DMS79 treated with DMSO at 0.1 percent for 48 hours (cell line): ENCODE measurements around the gene ROR2.
A peak's percentile ranks its signal among the peaks of the same experiment; 100 is the strongest.
"Not testable (repeated sequence)": the region's sequence is repeated elsewhere in the genome, so short reads cannot be mapped to it uniquely, and the experiment has no call there.

ENCODE experiments used
- DNase-seq: peaks from one replicate; lab custom pipeline; 2025; lab: John Stamatoyannopoulos, UW

ROR2 gene

DNA sequence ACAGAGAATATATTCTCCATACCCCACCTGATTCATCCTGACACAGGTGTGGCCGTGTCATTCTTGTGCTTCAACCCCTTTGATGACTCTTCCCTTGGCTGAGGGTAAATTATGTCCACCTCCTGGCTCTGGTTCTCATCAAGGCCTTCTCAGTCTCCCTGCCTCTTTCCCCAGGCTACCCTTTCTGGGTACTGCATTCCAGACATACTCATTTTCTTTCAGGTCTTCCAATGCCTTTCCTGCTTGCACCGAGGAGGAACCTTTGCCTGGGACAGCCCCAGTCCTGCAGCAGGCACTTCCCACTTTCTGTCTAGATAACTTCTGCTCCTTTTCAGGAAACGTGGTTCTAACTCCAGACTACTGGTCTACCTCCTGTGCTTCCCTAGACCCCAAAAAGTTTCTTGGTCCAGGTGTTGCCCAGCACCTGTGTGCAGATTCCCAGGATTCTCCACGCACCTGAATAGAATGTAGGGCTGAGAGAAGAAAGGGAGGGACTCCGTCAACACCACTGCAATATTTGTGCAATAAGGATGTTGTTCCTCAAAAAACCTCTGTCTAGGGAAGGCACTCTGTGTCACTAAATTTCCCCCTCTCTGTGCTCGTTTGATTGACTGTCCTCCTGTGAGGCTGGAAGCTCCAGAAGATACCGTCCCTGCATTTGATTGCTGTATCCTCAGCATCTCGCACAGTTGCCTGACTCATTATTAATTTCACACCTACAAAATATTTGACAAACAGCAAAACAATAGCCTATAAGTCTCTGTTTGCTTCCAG, 271.0 kb downstream of the ROR2 start:
- no peak for DNase-seq

DNA sequence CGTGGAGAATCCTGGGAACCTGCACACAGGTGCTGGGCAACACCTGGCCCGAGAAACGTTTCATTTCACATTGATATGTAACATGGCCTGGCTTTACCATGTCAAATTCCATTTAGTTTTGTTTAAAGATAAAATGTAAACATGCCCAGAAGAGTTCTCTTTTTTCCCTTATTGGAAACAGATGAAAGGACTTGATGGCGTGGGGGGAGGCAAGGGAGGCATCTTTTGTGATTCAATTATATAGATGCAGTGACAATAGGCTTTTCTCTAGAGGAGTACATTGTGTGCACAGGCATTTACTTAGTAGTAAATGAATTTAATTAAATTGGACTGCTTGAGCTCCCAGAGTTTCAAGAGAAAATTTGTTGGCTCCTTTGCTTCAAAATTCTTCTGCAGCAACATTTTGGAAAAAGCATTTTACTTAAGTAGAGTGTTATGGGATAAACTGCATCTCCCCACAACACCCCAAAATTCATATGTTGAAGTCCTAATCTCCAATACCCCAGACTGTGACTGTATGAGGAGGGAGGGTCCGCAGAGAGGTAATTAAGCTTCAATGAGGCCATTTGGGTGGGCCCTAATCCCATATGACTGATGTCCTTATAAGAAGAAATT, 272.1 kb downstream of the ROR2 start:
- no peak for DNase-seq

DNA sequence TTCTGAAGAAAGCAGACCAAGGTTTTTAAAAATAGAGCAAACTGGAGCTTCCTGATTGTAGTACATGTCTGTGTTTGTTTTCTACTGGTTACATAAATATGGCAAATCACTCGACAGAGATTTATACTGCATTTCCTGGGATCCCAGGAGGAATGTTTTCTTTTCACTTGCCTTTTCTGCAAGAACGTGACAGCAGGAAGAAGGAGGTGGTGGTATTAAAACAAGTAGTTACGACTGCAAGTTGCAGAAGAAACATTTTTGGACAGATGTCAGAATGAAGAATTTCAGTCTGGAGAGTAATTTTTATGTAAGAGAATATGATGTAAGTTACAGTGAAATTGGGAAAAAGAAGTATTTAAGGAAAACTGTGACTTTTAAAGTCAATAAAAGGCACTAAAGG, 272.7 kb downstream of the ROR2 start:
- no peak for DNase-seq

DNA sequence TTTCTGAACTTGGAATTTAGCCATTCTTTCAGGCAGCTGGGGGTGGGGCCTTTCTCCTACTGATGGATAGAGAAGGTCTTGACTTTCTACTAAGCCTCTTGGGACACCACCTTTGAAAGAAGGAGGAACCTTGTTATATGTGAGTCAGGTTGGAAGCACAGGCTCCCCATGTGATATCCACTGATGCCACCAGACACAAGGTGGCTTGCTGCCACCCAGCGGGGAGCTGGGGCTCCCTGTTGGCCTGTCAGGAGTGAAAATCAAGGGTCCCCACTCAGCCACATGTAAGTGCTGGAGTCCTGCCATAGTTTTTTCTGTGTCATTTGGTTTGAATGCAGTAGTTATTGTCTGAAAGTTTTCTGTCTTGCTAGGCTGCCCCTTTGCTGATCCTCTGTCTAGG, 274.0 kb downstream of the ROR2 start:
- DNase-seq = peak; percentile 14

DNA sequence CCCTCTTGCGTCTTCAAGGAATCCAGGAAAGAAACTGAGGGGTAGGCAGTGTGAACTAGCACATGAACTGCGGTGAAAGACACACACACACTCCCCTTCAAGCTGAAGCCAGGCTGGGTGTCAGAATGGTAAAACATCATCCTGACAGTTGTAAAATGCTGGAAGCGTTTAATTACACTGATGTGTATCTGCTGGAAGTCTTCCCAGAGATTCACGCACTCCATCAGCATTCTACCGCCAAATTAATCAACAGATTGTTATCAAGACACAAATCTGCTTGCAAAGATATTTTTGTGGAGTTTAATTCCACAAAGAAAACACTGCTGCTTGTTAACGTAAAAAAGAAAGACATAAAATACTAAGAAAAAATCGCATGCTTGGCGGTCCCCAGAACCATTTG, 285.4 kb downstream of the ROR2 start:
- DNase-seq = no peak

DNA sequence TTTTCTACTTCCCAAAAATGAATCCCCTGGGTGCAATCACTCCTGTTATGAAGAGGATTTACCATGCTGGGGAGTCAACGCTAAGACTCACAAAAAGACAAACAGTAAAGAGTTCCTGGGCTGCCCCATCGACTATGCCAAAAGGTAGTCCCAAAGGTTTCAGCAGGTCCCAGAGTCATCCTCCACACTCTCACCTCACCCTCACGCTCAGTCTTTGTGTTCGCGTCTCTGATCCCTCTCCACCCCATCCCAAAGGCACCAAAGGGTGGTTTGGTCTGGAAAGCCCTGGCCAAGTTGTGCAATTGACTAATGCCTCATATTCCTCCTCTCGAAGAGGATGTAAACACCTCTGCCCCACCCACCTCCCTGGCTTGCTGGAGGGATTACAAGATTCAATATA, 286.2 kb downstream of the ROR2 start:
- no peak for DNase-seq

DNA sequence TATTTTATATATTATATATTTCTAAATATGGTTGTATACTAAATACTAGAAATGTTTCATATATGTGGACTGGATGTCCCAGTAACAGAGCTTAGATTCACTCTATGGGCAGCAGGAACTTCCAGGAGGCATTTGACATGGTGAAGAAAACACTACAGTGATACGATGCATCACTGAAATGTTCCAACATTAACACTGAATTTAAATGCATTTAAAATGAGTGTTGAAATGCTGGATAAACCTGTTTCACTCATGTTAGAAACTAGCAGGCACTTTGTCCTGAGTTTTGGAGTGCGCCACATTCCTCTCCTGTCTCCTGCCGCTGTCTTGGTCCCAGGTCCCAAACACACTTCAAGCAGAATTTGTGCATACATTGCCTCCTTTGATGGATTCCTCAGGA, 288.6 kb downstream of the ROR2 start:
- no peak for DNase-seq

DNA sequence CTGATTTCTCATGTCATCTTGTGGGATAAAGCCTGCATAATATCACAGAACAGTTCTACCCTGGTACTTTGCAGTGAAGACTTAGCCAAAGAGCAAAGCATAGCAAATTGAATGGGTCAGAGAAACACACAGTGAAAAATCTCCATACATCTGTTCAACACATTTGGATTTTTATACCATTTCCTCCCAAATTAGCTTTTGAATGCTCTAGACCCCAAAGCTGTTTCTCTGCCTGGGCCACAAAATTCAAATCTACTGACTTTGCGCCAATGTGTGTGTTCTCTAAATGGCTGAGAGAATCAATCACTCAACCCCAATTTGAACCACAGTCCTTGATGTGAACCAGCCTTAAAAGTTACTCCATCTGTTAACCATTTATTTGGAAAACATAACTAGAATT, 289.5 kb downstream of the ROR2 start:
- no peak for DNase-seq

DNA sequence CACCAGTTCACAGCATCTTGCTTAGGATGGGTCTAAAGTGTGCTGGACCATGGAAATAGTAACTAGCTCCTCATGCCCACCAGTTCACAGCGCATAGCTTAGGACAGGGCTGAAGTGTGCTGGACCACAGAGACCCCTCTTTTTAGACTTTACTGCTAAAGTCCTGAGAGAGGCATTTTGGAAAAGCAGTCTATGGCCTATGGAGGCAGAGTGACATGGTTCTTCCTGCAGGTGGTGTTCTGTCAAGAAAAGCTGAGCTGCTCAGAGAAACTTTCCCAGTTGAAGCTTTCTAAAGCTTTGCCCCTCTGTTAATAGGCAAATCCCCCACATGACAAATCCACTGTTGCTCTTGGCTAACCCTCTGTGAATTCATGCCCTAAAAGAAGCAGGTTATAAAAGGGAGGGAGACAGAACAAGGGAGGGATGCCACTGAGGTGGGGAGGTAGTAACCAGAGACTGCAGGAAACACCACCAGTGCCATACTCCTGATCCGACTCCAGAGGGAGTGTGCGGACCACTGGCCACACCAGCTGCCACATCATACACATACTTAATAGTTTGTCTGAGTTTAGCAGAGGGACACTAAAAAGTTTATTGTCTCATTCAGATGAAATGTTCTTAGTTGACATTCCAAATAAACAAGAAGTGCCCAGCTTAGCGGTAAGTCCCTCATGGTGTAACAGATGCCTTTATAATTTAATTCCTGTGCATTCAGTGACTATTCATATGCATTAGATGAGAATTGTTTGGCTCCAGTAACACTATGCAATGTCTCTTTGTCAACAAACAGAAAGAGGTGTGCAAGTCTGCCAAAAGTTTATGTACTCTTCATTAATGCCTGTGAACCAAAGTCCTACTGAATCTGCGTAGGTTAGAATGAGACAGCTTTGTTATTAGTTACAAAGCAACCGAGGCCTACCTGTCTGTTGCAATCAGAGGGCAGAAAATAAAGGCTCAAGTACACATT, 290.2 kb downstream of the ROR2 start:
- DNase-seq = no peak

DNA sequence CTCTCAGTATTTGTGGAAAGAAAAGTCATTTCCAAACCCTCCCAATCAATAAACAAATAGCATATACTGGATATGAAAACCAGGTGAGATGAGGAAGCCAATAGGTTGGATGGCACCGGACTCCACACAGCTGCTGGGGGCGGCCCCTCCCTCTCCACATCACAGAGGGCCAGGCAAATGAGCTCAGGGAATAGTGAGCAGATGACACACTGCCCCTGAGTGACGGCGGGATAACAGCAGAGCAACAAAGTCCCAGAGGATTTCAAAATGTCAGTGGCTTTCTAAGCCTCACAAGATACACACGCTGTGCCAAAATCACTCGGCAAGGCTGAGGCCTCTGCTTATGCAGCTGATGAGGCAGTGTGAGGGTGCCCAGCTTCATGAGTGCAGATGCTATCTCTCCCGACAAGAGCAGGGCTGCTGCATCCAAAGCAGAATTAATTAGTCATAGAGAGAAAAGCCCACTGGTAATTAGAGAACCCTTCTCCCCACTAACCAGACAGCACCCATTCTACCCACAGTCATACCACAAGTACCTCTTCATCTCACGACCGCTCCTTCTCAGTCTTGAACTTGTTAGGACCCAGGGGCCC, 291.4 kb downstream of the ROR2 start:
- DNase-seq = no peak

DNA sequence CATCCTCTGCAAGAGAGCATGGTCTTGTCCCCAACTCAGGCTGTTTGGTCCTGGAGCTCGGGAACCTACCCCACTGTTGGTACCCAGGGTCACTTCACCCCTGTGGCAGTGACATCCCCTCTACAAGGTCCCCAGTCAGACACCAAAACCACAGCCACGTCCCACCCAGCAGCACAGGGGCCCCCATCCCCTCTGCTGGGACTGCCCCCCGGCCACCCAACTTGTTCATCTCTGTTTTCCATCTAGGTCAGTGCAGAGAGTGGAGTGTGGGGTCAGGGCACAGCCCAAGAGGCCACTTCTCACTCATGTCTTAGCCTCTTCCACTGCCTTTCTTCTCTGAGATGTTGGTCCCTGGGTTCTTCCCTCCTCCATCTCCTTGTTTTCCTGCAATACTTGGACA, 292.5 kb downstream of the ROR2 start:
- no peak for DNase-seq

DNA sequence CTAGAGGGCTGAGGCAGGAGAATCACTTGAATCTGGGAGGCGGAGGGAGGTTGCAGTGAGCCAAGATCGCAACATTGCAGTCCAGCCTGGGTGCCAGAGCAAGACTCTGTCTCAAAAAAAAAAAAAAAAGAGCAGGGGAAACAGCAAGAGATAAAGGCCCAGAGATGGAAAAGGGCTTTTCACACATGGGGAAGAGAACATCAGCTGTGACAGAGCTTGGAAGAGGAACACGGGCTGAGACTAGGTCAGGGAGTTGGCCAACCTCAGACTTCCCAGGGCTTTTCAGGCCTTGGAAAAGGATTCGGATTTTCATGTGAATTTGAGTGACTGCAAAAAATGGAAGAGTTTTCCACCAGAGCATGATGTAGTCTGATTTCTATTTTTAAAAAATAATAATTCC, 294.4 kb downstream of the ROR2 start:
- no peak for DNase-seq

DNA sequence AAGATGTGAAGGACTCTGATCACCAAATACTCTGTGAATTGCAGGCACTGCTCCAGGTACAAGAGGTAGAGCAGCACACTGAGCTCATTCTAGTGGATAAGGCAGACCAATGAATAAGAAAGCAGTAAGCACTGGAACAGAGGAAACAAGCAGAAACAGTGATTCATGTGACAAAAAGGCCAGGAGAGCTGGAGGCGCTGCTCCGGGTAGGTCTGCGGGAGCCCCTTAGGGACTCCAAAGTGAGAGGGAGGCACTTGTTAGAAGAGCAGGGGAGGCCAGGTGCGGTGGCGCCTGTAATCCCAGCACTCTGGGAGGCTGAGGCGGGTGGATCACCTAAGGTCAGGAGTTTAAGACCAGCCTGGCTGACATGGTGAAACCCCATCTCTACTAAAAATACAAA, 294.8 kb downstream of the ROR2 start:
- no peak for DNase-seq

DNA sequence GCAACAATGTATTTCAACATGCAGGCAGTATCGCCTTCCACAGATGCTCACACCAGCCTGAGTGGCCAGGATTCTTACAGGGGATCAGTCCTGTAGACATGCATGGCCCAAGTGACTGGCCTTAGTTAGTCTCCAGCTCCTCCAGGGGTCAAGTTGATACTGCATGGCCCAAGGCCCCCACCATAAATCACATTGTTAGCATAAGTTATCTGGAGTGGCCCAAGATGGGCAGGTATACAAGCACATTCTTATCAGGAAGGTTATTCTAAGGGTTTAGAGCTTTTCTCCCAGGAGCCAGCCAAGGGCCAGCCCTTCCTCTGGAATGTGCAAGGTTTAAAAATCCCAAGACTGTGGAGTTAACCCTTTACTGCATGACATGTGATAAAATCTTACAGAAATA, 295.5 kb downstream of the ROR2 start:
- no peak for DNase-seq

DNA sequence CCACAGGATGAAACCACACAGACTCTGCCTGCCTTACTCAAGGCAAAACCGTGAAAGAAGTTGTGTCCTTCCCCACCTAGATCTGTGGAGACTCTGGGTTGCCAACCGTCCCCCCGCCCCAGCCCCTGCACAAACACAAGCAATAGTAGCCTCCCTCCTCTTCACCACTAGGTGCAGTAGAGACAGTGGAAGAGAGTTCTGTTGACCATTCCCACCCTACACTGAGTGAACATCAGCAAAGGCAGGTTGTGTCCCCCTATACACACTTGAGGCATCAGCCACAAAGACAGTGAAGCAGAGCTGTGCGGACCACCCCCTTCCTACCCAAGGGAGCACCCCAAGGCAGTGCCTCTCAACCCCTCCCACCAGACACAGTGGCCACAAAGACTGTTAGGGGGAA, 302.7 kb downstream of the ROR2 start:
- no peak for DNase-seq

DNA sequence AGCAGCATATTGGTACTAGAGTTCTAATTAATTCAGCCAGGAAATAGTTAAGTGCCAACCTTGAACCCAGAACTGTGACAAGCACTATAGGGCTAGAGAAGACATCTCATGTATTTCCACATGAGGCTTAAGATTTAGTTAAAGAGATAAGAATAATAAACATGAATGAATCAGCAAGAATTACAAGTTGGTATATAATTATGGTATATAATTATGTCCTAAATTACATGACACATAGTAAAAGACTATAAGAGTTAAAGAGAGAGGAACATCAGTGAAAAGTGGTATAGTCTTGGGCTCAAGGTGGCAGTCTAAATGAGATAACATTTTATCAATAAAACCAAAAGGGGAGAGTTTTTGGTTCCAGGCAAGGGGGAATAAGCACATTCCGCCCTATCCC, 303.3 kb downstream of the ROR2 start:
- no peak for DNase-seq

DNA sequence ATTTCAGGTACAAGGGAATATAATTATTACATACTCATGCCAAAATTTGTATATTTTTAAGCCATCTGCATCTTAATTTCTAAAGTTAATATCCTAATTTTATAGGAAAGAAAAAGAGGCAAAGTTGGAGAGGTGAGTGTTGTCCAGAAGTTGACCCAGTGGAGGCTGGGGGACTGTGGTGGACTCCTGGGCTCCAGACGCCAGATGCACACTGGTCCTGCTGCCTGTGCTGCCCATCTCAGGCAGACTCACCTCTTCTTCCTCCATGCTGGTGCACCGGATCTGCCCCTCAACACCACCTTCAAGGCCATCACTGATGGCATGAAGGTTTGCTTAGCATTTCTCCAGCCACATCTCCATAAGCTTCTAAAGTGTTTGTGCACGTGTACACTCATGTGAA, 305.6 kb downstream of the ROR2 start:
- no peak for DNase-seq

DNA sequence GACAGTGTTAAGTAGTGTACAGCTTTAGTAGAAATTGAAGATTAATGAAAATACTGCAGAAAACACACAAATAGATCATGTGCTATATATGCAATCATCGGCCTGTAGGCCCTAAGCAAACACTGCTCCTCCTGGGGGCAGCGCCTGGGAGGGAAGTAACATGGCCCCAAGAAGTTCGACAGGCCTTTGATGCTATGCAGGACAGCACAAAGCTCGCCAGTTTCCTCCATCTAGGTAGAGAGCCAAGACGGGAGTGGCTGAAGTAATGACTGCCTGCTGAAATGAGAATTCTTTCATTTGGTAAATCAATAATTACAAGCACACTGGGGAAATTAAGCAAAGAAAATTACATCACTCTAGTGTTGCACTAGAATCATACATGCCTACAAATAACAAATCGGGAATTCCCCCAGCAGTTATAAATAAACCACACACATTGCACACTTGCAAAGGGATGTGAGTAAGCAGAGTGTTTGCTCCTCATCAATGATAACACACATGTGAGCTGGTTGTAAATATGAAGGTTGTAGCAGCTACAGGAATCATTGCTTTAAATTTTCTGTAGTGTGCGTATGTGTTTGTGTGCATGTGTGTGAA, 306.4 kb downstream of the ROR2 start:
- DNase-seq = no peak

DNA sequence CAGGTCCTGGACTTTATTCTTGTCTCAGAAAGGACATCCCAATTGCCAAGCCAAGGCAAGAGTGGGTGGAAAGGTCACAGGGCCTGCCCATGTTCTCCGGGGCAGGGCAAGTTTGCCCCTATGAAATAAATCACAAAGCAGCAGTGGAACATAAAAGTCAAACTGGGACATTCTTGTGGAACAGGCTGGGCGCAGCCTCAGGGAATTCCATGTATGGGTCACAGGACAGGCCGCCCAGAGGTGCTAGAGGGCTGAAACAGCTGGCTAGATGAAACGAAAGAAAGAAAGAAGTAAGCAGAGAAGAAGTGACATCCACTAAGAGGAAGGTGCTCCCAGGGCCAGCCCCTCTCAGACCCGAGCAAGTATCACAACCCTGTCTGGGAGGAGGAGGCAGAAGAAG, 307.3 kb downstream of the ROR2 start:
- no peak for DNase-seq

DNA sequence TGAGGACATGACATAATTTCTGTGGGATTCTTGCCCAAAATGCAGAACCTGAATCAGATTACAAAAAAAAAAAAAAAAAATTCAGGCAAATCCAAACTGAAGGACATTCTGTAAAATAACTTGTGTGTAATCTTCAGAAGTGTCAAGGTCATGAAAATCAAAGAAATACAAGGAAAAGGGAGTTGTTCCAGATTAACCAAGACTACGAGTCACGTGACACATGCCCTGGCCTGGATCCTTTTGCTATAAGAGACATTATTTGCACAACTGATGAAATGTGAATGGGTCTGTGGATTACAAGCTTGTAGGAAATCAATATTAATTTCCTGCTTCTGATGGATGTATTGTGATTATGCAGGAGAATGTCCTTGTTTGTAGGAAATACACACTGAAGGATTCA, 309.6 kb downstream of the ROR2 start:
- no peak for DNase-seq

DNA sequence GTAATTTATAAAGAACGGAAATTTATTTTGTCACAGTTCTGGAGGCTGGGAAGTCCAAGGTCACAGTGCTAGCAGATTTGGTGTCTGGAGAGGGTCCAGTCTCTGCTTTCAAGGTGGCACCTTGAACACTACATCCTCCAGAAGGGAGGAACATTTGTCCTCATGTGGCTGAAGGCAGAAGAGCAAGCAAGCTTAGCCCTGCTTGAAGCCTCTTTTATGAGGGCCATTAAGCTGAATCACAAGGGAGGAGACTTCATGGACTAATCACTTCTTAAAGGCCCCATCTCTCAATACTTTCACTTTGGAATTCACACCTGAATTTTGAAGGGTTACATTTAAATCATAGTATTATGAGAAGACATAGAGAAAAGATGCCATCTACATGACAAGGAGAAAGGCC, 311.0 kb downstream of the ROR2 start:
- DNase-seq = no peak

DNA sequence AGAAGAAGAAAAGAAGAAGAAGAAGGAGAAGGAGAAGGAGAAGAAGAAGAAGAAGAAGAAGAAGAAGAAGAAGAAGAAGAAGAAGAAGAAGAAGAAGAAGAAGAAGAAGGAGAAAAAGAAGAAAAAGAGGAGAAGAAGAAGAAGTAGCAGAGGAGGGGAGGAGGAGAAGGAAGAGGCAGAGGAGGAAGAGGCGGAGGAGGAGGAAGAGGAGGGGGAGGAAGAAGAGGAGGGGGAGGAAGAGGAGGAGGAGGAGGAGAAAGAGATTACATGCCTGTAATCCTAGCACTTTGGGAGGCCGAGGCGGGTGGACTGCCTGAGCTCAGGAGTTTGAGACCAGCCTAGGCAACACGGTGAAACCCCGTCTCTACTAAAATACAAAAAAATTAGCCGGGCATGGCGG, 315.2 kb downstream of the ROR2 start:
- not testable (repeated sequence) for DNase-seq
